HPDE6-E6E7 (cell line): Measurements from ENCODE around the gene TNKS2.
"Not testable (repeated sequence)": the region's sequence is repeated elsewhere in the genome, so short reads cannot be mapped to it uniquely, and the experiment has no call there.

Source experiments
- DNase-seq: peaks from one replicate; pipeline ENCODE4 v3.0.0; 2011; ENCODE audit warnings: missing footprints; ENCODE audit errors: extremely low spot score

TNKS2 gene

GRCh38 chr10:91796331-91797047 is 1.7 kb upstream of the TNKS2 start:
- no peak for DNase-seq

DNA sequence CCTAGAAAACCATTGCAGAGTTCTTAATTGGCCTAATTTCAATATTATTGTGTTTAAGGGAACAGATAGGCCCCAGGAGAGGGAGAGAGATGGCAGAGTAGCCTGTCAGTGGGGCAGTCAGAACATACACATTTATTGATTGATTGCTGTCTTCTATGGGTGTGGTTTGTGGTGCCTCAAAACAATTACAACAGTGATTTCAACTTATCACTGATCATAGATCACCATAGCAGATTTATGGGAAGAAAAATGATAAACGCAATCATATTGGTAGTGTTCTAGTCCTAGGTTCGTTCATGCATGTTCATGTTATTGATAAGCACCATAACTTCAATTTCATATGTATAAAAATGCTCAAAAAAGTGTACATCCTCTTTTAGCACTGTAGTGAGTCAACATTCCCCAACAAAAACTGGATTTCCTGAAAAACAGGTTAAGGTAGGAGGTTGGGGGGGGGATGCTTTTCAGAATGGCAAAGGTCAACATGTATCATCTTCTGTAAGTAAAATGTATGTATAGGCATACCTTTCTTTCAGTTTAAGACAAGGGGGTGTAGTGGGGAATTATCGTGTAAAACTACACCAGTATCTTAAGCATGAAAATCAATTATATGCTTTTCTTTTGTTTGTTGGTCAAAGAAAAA is 1.1 kb upstream of the TNKS2 start:
- peak; percentile 39 for DNase-seq

- no peak for DNase-seq
Measured at GRCh38 chr10:91798649-91799611, 704 bp downstream of the TNKS2 start.

DNA sequence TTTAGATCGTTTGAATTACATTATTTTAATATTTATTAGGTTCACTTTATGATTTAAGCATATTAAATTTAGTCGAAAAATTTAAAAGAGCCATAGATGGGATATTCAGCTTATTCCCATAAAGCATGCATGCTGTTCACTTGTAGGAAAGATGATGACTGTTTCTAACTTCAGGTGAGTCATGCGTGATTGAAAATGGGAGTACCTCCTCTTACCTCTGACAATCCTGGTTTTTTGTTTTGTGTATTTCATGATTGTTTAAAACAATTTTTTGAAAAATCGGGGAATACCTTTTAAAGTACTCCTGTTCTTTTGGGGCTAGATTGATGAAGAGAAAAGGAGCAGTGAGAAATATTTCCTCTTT is 1.4 kb downstream of the TNKS2 start:
- no peak for DNase-seq

DNA sequence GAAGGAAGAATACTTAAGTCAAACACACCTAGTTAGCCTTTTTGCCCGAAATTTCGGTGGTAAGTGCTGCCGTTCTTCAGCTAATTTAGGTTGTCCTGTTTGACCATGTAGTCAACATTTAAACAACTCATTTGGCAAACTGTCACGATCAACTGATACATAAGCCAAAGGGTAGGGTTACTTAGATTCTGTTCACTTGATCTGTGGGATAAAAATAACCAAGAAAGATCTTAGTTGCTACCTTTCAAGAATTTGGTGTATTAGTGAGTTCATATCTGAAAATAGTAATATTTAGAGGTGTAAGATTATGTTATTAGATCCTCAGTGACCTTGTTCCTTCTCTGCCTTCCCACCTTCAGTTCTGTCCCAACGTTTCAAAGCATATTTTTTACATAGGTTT is 2.0 kb downstream of the TNKS2 start:
- DNase-seq: no peak

- no peak for DNase-seq
Measured at GRCh38 chr10:91800756-91801155, 2.5 kb downstream of the TNKS2 start.

GRCh38 chr10:91803386-91804125 is 5.3 kb downstream of the TNKS2 start:
- DNase-seq: no peak

DNA sequence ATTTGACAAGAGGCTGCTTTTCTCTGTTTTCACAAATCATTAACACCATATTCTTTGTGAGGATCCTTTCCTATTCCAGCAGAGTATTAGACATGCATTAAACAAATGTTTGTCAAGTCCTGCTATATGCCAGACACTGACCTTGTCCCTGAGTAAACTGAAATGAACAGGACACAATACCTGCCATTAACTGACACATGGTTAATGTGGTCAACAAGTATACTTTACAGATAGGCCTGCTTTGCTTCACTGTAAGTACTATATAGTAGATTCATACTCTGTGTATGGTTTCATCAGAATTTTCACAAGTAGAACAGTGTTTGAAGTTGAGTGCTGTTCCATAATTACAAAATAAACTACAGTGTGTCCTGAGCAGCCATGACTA is 5.9 kb downstream of the TNKS2 start:
- DNase-seq: no peak

GRCh38 chr10:91805110-91805838 is 7.0 kb downstream of the TNKS2 start:
- DNase-seq: no peak

DNA sequence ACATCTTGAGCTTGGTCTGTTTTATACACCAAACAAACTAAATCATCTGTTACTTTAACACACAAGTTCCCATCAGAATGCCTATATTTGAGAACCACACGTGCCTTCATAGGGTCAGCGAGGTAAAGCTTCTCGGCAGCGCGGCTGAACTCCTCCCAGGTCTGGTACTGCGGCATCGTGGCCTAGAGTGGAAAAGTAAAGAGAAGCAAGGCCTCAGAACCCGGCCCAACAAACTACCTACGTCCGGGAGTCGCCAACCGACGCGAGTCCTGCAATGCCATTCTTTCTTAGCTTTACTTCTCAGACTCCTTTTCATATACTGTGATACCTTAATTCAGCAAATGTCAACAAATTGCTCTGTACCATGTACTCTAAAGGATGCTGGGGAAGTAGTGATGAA is 9.0 kb downstream of the TNKS2 start:
- not testable (repeated sequence) for DNase-seq

GRCh38 chr10:91813251-91813650 is 15.0 kb downstream of the TNKS2 start:
- no peak for DNase-seq

GRCh38 chr10:91816981-91817380 is 18.8 kb downstream of the TNKS2 start:
- no peak for DNase-seq

DNA sequence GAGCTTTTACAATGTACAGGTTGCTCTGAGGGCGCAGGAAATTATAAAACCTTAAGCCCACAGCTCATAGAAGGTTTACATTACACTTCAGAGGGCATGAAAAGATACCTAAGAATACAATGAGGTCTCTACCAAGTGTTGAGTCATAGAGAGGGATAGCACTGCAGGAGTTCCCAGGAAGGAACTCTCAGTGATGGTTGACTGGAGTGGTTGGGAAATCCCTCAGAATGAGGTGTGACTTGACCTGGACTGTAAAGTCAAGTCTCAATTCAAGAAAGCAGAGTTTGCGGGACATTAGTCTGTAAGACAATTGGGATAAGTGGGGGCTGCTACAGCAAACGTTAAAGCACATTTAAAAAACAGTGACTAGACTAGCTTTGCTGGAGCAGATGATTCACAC is 21.9 kb downstream of the TNKS2 start:
- DNase-seq: peak; percentile 17

DNA sequence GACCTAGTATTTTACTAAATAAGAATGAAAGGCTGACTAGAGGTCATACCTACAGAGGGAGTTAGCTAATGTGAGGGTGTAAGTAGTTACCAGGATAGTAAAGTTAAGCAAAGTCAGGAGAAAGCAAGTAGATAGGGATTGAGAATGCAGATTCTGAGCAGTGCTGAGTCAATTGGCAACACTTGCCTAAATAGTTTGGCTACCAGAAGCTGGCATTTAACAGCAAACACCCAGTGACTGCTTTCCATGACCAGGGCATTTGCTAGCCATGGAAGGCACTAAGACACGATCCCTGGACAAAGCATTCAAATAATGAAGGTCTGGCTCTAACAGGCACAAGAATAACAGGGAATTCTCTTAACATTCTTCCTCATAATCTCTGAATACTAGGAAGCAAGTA is 25.9 kb downstream of the TNKS2 start:
- no peak for DNase-seq

DNA sequence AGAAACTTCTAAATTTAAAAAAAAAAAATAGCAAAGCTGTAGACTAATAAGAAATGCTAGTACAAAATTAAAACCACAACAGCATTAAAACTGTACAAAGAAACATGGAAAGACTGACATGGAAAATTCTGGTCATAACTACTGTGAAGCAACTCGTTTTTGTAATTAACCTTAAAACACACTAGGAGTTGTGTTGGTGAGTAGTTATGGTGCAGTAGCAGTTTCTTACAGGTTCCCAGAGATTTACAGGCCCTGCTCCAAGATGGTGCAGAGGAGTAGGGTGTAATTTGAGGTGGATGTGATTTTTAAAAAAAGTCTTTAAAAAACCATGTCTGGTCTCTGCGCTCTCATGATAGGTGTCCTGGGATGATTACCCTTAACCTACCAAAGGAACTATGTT is 31.0 kb downstream of the TNKS2 start:
- DNase-seq: no peak

DNA sequence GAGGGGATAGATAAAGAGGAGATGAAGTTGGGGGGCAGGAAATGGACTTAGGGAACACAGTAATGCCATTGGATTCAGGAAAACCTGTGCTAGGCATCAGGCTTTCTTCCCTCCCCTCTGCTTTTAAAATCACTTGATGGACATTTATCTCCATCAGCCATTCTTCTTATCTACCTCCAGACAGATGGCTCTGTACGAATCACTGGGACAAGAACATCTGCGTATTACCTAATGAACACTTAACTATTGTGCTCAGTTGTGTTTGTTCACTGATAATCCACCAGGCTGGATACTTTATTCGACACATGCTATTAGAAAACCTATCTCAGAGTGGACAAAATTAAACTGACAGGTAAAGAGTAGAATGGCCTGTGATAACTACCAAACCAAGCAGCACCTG is 40.0 kb downstream of the TNKS2 start:
- no peak for DNase-seq

GRCh38 chr10:91843083-91843482 is 44.9 kb downstream of the TNKS2 start:
- no peak for DNase-seq

DNA sequence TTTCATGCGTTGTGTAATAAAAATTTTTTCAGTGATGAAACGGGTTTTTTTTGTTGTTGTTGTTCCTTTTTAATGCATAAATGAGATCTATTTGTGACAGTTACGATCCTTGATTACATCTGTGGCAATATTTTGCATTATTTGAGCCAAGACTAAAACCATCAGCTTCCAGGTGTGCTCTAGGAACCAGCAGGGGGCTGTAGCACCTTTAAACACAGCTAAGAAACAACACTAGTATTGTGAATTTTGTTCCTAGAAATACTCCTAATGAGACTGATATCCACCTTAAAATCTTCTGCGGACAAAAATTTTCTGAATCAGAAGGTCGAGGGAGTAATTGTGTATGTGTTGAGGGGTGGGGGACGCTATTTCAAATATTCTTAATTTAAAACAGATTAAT is 58.4 kb downstream of the TNKS2 start:
- no peak for DNase-seq

- no peak for DNase-seq
Measured at GRCh38 chr10:91860885-91861284, 62.7 kb downstream of the TNKS2 start.

DNA sequence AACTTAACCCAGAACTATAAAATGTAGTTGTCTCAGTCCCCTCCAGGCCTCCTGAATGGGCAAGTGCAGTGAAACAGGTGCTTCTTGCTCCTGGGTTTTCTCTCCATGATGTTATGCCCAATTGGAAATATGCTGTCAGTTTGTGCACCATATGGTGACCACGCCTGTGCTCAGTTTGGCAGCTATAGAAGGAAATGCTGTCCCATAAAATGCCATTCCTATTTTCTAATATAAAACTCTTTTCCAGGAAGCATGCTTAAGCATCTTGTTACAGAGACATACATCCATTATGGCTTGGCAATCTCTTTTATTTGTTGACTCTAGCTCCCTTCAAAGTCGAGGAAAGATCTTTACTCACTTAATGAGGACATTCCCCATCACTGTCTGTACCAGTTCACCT is 65.9 kb downstream of the TNKS2 start:
- DNase-seq: no peak

GRCh38 chr10:91864744-91865143 is 66.5 kb downstream of the TNKS2 start:
- no peak for DNase-seq
